GM12873 (cell line): ENCODE results near the gene MX1.

ENCODE experiments used
- TF ChIP-seq, protein P1 (sequence below): IDR thresholded peaks from 2 replicates; pipeline ENCODE4 v1.5.1; 2012; ENCODE audit warnings: low read depth, mild to moderate bottlenecking, moderate library complexity, low read length, control low read depth; ENCODE audit not compliant: insufficient read depth; ENCODE audit errors: missing control alignments

Gene MX1

DNA sequence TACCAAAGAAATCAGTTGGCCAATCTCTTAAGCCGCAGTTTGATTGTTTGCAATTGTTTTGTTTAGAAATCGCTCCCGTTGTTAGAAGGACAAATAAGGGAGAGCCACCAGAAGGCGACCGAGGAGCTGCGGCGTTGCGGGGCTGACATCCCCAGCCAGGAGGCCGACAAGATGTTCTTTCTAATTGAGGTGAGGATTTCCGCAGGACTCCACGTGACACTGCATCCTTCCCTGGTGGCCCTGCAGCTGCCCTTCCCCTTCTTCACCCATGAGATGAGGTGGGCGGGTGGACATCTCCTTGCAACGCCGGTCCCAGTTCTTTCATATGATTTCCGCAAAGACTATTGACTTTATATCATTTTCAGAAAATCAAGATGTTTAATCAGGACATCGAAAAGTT lies 27.2 kb upstream of the MX1 start:
- TF ChIP-seq, protein P1, sequence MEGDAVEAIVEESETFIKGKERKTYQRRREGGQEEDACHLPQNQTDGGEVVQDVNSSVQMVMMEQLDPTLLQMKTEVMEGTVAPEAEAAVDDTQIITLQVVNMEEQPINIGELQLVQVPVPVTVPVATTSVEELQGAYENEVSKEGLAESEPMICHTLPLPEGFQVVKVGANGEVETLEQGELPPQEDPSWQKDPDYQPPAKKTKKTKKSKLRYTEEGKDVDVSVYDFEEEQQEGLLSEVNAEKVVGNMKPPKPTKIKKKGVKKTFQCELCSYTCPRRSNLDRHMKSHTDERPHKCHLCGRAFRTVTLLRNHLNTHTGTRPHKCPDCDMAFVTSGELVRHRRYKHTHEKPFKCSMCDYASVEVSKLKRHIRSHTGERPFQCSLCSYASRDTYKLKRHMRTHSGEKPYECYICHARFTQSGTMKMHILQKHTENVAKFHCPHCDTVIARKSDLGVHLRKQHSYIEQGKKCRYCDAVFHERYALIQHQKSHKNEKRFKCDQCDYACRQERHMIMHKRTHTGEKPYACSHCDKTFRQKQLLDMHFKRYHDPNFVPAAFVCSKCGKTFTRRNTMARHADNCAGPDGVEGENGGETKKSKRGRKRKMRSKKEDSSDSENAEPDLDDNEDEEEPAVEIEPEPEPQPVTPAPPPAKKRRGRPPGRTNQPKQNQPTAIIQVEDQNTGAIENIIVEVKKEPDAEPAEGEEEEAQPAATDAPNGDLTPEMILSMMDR, result no peak

DNA sequence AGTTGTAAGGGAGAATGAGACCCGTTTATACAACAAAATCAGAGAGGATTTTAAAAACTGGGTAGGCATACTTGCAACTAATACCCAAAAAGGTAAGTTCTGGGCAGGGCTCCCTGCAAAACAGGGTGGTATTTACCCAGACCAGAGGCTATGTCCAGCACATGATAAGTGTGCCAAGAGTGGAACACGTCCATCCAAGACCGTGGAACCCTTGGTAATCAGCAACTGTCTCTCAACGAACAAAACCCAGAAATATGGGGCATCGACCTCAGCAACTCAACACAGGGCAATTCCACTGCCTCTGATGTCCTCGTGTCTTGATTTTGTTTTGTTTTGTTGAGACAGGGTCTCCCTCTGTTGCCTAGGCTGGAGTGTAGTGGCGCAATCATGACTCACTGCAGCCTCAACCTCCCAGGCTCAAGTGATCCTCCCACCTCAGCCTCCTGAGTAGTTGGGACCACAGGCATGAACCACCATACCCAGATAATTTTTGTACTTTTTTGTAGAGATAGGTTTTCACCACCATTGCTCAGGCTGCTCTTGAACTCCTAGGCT lies 26.7 kb upstream of the MX1 start:
- TF ChIP-seq, protein P1, result no peak

DNA sequence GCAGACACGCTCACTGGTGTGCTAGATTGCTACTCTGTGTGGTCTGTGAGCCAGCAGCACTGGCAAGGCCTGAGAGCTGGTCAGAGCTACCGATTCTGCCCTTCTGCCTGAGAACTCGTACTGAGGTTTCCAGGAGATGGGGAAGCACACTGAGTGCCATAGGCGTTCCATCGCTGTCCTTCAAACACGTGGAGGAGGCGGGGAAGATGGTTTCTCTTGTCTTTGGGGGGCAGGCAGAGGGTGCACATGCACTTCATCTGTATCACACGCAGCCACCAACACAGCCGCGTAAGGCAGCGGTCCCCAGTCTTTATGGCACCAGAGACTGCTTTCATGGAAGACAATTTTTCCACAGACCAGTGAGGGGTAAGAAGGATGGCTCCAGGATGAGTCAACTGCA lies 23.8 kb upstream of the MX1 start:
- TF ChIP-seq, protein P1, result no peak

DNA sequence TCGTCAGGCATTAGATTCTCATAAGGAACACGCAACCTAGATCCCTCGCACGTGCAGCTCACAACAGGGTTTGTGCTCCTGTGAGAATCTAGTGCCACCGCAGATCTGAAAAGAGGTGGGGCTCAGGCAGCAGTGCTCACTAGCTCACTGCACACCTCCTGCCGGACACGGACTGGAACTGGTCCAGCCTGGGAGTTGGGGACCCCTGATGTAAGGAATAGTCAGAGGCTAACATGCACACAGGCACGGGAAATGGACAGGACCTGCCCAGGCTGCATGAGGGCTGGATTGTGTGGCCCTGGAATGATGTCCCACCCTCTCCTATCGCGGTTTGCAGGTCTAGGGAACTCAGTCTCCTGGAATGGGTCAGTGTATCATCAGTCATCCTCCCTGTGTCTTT lies 23.2 kb upstream of the MX1 start:
- TF ChIP-seq, protein P1, result no peak

DNA sequence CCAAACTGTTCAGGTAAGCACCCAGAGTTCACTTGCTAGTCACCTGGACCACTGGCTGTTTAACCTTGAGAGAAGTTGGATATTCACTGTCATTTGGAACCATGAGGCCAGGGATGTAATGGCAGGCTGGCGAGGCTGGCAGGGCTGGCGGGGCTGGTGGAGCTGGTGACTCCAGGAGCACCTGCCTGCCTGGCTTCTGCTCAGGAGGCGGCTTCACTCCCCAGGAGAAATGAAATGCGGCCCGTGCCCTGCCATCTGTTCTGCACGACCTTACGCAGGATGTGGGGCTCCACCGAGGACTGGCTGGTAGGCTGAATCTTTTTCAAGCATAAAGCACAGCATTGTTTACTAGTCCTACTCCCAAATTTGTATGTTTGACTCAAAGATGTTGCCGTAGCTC lies 22.7 kb upstream of the MX1 start:
- TF ChIP-seq, protein P1, result no peak

DNA sequence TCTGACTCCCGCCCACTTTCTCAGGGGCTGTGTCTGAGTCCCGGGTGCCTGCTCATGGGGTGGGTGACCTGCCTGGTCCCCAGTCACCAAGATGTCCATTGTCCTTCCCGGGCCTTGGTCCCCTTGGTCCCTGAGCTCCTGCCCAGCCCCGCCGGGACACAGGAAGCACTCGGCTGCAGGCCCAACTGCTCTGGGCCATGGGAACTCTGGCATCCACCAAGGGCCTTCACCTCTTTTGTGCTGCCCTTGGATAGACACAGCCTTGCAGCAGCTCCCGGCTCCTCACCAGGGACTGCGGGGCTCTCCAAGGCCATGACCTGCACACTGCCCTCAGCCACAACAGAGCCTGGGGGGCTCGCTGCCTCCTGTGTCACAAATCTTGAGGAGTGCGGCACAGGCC lies 22.1 kb upstream of the MX1 start:
- TF ChIP-seq, protein P1, result no peak

DNA sequence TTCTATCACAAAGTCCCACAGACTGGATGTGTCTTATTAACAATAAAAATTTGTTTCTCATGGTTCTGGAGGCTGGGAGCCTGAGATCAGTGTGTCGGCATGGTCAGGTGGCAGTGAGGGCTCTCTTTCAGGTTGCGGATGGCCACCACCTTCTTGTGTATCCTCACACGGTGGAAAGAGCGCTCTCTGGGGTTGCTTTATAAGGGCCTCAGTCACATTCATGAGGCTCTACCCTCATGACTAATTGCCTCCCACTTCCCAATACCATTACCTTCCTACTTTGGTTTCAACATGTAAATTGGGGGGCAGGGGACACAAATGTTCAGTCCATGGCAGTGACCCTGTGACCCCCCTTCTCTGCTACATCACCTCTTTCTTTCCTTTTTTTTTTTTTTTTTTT lies 20.7 kb upstream of the MX1 start:
- TF ChIP-seq, protein P1, result no peak
